Measurements from ENCODE around the gene SDC4. TPM values are rescaled to one million over a fixed set of nuclear protein-coding genes. Genes with fewer than 3 reads are reported as not detected.

SDC4 gene
- polyA plus RNA-seq, 1 of the 3 experiments (the other 2 are of a cell fraction), result 131 TPM

DNA sequence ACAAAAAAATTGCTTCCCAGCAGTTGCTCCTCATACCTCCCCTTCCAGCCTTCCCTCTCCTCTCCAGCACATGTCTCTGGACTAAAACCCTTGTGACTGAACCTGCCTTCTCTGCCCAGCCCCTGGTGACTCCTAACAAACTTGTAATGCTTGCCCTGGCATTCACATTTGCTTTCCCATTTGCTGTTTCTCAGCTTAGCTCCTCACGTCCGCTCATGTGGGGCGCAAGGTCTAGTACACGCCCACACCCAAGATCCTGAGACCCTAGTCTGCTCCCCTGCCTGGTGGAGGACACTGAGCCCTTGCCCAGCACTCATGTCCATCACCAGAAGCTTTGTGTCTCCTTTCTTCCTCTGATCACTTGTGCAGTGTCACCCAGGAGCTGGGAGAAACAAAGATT, 59.8 kb downstream of the SDC4 start:
- H3K9me2 ChIP-seq, result no peaks in the 10 kb centered on the region
- H3K9ac ChIP-seq, result no peak overlapping the region
- H3K9me3 ChIP-seq, result no peaks in the 10 kb centered on the region
- ChIA-PET POLR2A (no interaction called here), CTCF (interaction anchor here (0.9 to 7.9 kb wide), 5 partner anchors 16 to 277 kb away, joined by 3 to 113 read pairs (median 3); partner anchors contain the start of gene KCNS1)
- H4K20me1 ChIP-seq (ENCODE audit: insufficient read depth), result no peaks in the 10 kb centered on the region
- DNase-seq, result no peak
- no peaks in the 10 kb centered on the region for H3K79me2 ChIP-seq (ENCODE audit: insufficient read depth)
- peaks cover 0 to 1% of the 10 kb centered on the region in 2 experiments; a peak in 1 of 4 replicates for H3K4me1 ChIP-seq (ENCODE audit: control insufficient read depth in 1 of 2, insufficient read depth in 2 of 2, low read depth in 1 of 2, low read length in 1 of 2)
- no peak for TF ChIP-seq RFX5 (IDR thresholded peaks at IDR 0.05; ENCODE audit: low read length)
- TF ChIP-seq RXRA (IDR thresholded peaks at IDR 0.05; ENCODE audit: borderline replicate concordance, low read depth), result no peak
- no peak for TF ChIP-seq FOXJ3 (CRISPR knock-in tag; IDR thresholded peaks at IDR 0.05)
- WGBS (ENCODE audit: low lambda C conversion rate), result 51% methylated on average over 4 of the region's 4 CpGs
- H3F3A ChIP-seq (replicated peaks; ENCODE audit: insufficient read depth), result peaks cover 4% of the 10 kb centered on the region
- H3K27me3 ChIP-seq (ENCODE audit: insufficient read depth), result peaks cover 6% of the 10 kb centered on the region
- H2AFZ ChIP-seq (ENCODE audit: low read depth), result no peak overlapping the region
- H3K4me2 ChIP-seq, result no peak overlapping the region
- H3K27ac ChIP-seq (ENCODE audit: low read depth in 2 of 2, low read length in 1 of 2), result no peak overlapping the region
- no peak overlapping the region for H3K4me3 ChIP-seq (ENCODE audit: low read depth in 2 of 2, low read length in 1 of 2)
- no peaks in the 10 kb centered on the region for H3K36me3 ChIP-seq (replicated peaks in 1 of 2; ENCODE audit: control insufficient read depth in 1 of 2, insufficient read depth in 2 of 2, low read length in 1 of 2)

DNA sequence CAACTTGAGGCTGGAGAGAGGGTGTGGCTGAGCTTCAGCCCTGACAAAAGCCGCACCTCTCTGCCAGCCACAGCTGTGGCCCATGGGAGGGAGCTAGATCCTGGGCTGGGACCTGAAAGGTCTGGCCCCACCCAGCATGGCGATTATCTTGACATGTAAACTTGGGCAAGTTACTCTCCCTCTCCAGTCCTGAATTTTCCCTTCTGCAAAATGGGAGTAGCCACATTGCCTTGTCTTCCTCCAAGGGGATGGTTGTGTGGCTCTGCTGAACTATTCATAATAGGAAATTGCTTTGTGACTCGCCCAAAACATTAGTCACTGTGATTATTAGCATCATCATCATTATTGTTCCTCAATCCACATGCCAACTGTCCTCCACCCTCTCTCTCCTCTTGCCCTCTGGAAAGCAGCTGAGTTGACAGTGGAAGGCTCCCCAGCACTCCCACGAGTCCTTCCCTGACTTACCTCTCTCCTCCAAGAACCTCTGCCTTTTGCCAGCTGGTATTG, 64.6 kb downstream of the SDC4 start:
- Histone ChIP-seq H3K9me2 (no peaks in the 10 kb centered on the region), H3K4me2 (no peak overlapping the region), H2AFZ (ENCODE audit: low read depth) (no peak overlapping the region), H3K36me3 (replicated peaks in 1 of 2; ENCODE audit: control insufficient read depth in 1 of 2, insufficient read depth in 2 of 2, low read length in 1 of 2) (no peaks in the 10 kb centered on the region), H4K20me1 (ENCODE audit: insufficient read depth) (no peaks in the 10 kb centered on the region), H3K79me2 (ENCODE audit: insufficient read depth) (no peaks in the 10 kb centered on the region), H3K4me3 (ENCODE audit: low read depth in 2 of 2, low read length in 1 of 2) (no peak overlapping the region), H3K9me3 (no peaks in the 10 kb centered on the region), H3K27ac (ENCODE audit: low read depth in 2 of 2, low read length in 1 of 2) (no peak overlapping the region), H3K4me1 (ENCODE audit: control insufficient read depth in 1 of 2, insufficient read depth in 2 of 2, low read depth in 1 of 2, low read length in 1 of 2) (no peaks in the 10 kb centered on the region), H3F3A (replicated peaks; ENCODE audit: insufficient read depth) (no peaks in the 10 kb centered on the region), H3K27me3 (ENCODE audit: insufficient read depth) (peaks cover 31% of the 10 kb centered on the region), H3K9ac (no peak overlapping the region)
- WGBS (ENCODE audit: low lambda C conversion rate), result 23% methylated on average over 4 of the region's 4 CpGs
- ChIA-PET POLR2A (no interaction called here), CTCF (interaction anchor here (1.0 to 6.0 kb wide), 5 partner anchors 10 to 240 kb away, joined by 3 to 33 read pairs (median 6); no protein-coding TSS in a partner anchor)
- TF ChIP-seq, protein P1, sequence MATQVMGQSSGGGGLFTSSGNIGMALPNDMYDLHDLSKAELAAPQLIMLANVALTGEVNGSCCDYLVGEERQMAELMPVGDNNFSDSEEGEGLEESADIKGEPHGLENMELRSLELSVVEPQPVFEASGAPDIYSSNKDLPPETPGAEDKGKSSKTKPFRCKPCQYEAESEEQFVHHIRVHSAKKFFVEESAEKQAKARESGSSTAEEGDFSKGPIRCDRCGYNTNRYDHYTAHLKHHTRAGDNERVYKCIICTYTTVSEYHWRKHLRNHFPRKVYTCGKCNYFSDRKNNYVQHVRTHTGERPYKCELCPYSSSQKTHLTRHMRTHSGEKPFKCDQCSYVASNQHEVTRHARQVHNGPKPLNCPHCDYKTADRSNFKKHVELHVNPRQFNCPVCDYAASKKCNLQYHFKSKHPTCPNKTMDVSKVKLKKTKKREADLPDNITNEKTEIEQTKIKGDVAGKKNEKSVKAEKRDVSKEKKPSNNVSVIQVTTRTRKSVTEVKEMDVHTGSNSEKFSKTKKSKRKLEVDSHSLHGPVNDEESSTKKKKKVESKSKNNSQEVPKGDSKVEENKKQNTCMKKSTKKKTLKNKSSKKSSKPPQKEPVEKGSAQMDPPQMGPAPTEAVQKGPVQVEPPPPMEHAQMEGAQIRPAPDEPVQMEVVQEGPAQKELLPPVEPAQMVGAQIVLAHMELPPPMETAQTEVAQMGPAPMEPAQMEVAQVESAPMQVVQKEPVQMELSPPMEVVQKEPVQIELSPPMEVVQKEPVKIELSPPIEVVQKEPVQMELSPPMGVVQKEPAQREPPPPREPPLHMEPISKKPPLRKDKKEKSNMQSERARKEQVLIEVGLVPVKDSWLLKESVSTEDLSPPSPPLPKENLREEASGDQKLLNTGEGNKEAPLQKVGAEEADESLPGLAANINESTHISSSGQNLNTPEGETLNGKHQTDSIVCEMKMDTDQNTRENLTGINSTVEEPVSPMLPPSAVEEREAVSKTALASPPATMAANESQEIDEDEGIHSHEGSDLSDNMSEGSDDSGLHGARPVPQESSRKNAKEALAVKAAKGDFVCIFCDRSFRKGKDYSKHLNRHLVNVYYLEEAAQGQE (IDR thresholded peaks at IDR 0.05; ENCODE audit: low read depth, low read length), result no peak
- TF ChIP-seq, protein P2, sequence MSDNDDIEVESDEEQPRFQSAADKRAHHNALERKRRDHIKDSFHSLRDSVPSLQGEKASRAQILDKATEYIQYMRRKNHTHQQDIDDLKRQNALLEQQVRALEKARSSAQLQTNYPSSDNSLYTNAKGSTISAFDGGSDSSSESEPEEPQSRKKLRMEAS (IDR thresholded peaks at IDR 0.05; ENCODE audit: low read depth), result no peak
- TF ChIP-seq RCOR1 (IDR thresholded peaks at IDR 0.05; ENCODE audit: low read length), result no peak
- TF ChIP-seq ELF1 (IDR thresholded peaks at IDR 0.05), result no peak
- no peak for TF ChIP-seq TAF1 (IDR thresholded peaks at IDR 0.05; ENCODE audit: borderline replicate concordance, low read depth, low read length)
- TF ChIP-seq, protein P3, sequence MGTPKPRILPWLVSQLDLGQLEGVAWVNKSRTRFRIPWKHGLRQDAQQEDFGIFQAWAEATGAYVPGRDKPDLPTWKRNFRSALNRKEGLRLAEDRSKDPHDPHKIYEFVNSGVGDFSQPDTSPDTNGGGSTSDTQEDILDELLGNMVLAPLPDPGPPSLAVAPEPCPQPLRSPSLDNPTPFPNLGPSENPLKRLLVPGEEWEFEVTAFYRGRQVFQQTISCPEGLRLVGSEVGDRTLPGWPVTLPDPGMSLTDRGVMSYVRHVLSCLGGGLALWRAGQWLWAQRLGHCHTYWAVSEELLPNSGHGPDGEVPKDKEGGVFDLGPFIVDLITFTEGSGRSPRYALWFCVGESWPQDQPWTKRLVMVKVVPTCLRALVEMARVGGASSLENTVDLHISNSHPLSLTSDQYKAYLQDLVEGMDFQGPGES (IDR thresholded peaks at IDR 0.05; ENCODE audit: low read depth, low read length), result no peak
- no peak for TF ChIP-seq FOSL2 (IDR thresholded peaks at IDR 0.05; ENCODE audit: borderline replicate concordance, low read depth)
- no peak for TF ChIP-seq SIN3A (IDR thresholded peaks at IDR 0.05; ENCODE audit: borderline replicate concordance, low read depth, low read length)
- TF ChIP-seq RAD21 (IDR thresholded peaks at IDR 0.05; ENCODE audit: low read length), result no peak
- no peak for TF ChIP-seq POLR2AphosphoS5 (IDR thresholded peaks at IDR 0.05; ENCODE audit: low read depth, low read length)
- no peak for TF ChIP-seq FOXM1 (IDR thresholded peaks at IDR 0.05; ENCODE audit: low read depth)
- no peak for TF ChIP-seq YY1 (IDR thresholded peaks at IDR 0.05; ENCODE audit: low read depth)
- no peak for TF ChIP-seq JUND (IDR thresholded peaks at IDR 0.05)
- DNase-seq, result no peak
